ENCODE results near the gene RABL2B. TPM values are rescaled to one million over a fixed set of nuclear protein-coding genes. Genes with fewer than 3 reads are reported as not detected.

Gene RABL2B
- total RNA-seq, 1 donor from 2014 or later, result 3.1 TPM

DNA sequence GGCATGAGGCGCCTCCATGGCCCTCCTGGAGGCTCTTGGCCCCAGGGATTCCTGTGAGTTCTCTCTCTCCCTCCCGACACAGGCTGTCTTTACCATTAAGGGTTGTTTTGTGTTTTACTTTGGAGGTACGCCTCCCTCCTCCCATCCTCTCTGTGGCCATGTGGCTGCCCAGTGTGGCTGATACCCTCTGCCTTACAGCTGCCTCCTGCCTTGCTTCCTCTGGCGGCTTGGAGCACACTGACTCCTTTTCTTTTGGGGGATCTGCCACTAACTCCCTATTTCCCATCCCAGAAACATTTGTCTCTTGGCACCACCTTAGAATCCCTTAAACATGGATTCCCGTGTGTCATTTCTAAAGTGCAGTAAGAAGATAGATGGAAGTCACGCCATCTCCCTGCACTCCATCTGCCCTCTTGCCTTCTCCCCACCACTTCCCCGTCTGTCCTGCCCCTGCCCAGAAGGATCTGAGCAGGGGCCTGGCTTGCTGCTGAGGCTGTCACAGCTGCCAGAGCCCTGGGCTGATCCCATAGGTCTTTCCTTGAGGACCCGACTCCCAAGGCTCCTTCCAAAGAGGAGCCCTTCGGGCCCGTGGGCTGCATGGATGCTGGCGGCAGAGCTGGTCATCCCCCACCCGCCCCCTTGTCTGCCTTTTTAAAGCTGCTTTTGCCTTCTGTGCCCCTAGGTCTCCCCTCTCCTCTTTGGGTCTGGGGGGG lies 60.6 kb downstream of the RABL2B start:
- no peak for DNase-seq (ENCODE audit: low read depth in 2 of 2)

DNA sequence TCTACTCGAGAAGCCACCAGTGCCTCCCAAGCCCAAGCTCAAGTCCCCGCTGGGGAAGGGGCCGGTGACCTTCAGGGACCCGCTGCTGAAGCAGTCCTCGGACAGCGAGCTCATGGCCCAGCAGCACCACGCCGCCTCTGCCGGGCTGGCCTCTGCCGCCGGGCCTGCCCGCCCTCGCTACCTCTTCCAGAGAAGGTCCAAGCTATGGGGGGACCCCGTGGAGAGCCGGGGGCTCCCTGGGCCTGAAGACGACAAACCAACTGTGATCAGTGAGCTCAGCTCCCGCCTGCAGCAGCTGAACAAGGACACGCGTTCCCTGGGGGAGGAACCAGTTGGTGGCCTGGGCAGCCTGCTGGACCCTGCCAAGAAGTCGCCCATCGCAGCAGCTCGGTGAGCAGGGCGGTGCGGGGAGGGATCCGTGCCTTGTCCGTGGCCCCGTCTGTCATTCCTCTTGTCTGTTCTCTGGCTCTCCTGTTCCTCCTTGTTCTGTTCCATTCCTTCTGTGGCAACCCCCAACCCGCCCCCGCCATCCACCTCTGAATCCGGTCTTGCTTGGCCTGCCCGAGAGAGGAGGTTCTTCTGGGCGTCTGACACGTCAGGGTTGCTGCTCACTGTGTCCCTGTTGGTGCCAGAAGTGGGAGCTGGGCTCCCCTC lies 61.3 kb downstream of the RABL2B start:
- DNase-seq (ENCODE audit: low read depth in 2 of 2), result no peak

DNA sequence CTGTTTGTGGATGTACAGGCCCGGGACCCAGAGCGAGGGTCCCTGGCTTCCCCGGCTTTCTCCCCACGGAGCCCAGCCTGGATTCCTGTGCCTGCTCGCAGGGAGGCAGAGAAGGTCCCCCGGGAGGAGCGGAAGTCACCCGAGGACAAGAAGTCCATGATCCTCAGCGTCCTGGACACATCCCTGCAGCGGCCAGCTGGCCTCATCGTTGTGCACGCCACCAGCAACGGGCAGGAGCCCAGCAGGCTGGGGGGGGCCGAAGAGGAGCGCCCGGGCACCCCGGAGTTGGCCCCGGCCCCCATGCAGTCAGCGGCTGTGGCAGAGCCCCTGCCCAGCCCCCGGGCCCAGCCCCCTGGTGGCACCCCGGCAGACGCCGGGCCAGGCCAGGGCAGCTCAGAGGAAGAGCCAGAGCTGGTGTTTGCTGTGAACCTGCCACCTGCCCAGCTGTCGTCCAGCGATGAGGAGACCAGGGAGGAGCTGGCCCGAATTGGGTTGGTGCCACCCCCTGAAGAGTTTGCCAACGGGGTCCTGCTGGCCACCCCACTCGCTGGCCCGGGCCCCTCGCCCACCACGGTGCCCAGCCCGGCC lies 62.1 kb downstream of the RABL2B start:
- no peak for DNase-seq (ENCODE audit: low read depth in 2 of 2)

DNA sequence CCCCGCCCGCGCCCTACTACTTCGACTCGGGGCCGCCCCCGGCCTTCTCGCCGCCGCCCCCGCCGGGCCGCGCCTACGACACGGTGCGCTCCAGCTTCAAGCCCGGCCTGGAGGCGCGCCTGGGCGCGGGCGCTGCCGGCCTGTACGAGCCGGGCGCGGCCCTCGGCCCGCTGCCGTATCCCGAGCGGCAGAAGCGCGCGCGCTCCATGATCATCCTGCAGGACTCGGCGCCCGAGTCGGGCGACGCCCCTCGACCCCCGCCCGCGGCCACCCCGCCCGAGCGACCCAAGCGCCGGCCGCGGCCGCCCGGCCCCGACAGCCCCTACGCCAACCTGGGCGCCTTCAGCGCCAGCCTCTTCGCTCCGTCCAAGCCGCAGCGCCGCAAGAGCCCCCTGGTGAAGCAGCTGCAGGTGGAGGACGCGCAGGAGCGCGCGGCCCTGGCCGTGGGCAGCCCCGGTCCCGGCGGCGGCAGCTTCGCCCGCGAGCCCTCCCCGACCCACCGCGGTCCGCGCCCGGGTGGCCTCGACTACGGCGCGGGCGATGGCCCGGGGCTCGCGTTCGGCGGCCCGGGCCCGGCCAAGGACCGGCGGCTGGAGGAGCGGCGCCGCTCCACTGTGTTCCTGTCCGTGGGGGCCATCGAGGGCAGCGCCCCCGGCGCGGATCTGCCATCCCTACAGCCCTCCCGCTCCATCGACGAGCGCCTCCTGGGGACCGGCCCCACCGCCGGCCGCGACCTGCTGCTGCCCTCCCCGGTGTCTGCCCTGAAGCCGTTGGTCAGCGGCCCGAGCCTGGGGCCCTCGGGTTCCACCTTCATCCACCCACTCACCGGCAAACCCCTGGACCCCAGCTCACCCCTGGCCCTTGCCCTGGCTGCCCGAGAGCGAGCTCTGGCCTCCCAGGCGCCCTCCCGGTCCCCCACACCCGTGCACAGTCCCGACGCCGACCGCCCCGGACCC lies 62.9 kb downstream of the RABL2B start:
- DNase-seq (ENCODE audit: low read depth in 2 of 2), result no peak

DNA sequence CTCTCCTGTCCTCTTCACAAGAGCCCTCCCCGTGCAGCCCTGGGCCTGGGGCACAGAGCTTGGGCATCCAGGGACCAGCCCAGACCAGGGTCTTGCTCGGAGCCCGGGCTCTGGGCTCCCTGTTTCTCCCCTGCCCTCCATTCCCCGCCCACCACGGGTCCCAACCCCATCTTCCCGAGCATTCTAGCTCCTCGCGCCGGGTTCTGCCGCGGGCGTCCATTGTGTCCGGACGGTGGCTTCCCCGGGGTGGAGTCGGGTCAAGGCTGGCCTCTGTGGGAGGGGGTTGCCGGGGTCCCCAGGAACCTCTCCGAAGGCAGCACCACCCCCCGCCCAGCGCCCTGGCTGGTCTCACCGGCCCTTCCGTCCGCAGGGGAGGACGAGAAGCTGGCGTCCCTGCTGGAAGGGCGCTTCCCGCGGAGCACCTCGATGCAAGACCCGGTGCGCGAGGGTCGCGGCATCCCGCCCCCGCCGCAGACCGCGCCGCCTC lies 63.6 kb downstream of the RABL2B start:
- no peak for DNase-seq (ENCODE audit: low read depth in 2 of 2)

DNA sequence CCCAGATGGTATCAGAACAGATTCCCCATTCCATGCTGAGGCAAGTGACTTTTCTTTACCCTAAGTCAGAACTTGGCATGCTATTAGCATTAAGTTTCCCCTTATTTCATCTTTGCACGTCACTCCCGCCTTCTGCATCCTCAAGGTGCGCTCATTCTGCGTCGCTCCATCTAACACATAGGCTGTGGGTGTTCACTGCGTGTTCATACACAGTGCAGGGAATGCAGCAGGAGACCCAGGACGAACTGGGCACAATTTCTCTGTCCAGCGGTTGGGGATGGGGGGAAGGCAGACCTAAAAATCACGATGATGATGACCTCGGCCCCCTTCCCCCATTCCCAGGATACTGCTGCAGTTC lies 65.1 kb downstream of the RABL2B start:
- no peak for DNase-seq (ENCODE audit: low read depth in 2 of 2)

DNA sequence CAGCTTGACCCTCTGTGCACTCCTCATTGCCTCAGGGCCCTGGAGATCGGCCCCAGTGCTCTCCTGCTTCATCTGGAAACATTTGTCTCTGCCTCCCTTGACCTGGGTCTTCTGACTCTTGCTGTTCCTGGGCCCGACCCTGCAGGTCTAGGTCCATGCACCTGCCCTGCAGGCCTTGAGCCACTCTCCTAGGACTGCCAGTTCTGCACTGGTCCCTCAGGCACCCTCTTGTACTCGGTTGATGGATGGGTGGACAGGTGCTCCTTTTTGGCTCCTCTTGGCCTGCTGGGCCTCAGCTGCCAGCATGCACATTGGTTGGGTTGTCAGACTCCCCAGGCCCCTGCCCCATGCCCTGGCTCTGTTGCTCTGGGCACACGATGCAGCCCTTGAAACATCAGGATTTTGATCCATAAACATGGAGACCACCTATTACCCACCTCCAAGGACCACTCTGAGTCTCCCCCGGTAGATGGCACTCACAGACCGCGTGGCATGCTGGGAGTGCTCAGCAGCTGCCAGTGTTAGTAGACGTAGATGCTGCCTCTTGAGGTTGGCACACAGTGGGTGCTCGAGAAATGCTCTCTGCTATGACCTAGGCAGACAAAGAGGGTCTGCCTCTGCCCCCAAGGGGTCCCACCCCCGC lies 65.6 kb downstream of the RABL2B start:
- no peak for DNase-seq (ENCODE audit: low read depth in 2 of 2)

Other genes starting within 250 kb of the RABL2B start
- gene KLHDC7B, start 237.7 kb downstream of the RABL2B start, total RNA-seq, result not detected in 2 replicates
- not detected in 2 replicates for gene SYCE3, start 220.7 kb downstream of the RABL2B start, total RNA-seq
- 0.77 and 4.3 TPM in 2 replicates for gene CPT1B, start 205.2 kb downstream of the RABL2B start, total RNA-seq
- gene CHKB, start 200.8 kb downstream of the RABL2B start, total RNA-seq, result 18.0 and 41.3 TPM in 2 replicates
- 0.13 and 0.25 TPM in 2 replicates for gene MAPK8IP2, start 182.8 kb downstream of the RABL2B start, total RNA-seq
- 8.0 and 18.6 TPM in 2 replicates for gene ARSA, start 155.5 kb downstream of the RABL2B start, total RNA-seq
- 7.8 and 19.7 TPM in 2 replicates for gene SHANK3, start 110.8 kb downstream of the RABL2B start, total RNA-seq
- gene ACR, start 45.4 kb downstream of the RABL2B start, total RNA-seq, result under 0.01 and 0.38 TPM in 2 replicates

Data from dermis microvascular lymphatic vessel endothelial cell (primary cell).